HG02610 (cell line): ENCODE measurements around the gene IFT74.

Source experiments
- ATAC-seq: cut with Tn5 transposase; IDR thresholded peaks from one replicate; pipeline ENCODE4 v1.9.1; 2021; ENCODE audit warnings: mild to moderate bottlenecking, moderate library complexity; ENCODE audit not compliant: unreplicated experiment

IFT74 gene

GRCh38 chr9:26955921-26956859, at the start of gene IFT74:
Gene IFT74 (plus strand): TSS chr9:26956412. CDS start chr9:26961968, 5,556 bp downstream.
- peak; percentile 100 for ATAC-seq

- ATAC-seq: no peak
Observed at GRCh38 chr9:26913138-26913668, 43.0 kb upstream of the IFT74 start.

DNA sequence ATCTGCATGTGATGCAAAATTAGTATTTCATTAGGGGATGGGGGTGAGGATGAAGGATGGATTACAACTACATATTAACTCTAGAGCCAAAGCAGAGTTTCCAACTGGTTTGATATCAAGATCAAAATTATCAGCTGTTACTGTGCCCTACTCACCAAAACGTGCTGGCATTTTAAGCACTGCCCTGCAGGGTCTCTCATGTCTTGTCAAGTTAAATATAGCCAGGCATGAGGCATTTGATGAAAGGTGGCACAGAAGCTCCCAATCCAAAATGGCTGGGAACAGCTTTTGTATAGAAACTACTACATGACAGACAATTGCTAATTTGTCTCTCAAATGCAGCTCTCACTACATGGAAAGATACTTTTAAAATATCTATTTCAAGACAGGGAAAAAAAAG, 36.5 kb upstream of the IFT74 start:
- ATAC-seq: no peak

- ATAC-seq: no peak
Observed at GRCh38 chr9:26925609-26926008, 30.6 kb upstream of the IFT74 start.

DNA sequence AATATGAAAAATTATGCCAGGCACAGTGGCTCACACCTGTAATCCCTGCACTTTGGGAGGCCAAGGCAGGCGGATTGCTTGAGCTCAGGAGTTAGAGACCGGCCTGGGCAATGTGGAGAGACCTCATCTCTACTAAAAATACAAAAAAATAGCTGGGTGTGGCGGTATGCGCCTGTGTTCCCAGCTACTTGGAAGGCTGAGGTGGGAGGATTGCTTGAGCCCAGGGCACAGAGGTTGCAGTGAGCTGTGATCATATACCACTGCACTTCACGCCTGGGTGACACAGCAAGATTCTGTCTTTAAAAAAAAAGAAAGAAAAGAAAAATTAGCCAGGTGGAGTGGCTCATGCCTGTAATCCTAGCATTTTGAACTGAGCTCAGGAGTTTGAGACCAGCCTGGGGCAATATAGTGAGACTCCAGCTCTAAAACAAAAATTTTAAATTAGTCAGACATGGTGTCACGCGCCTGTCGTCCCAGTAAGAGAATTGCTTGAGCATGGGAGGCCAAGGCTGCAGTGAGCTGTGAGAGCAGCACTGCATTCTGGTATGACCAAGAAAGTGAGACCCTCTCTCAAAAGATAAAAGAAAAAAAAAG, 27.2 kb upstream of the IFT74 start:
- no peak for ATAC-seq

DNA sequence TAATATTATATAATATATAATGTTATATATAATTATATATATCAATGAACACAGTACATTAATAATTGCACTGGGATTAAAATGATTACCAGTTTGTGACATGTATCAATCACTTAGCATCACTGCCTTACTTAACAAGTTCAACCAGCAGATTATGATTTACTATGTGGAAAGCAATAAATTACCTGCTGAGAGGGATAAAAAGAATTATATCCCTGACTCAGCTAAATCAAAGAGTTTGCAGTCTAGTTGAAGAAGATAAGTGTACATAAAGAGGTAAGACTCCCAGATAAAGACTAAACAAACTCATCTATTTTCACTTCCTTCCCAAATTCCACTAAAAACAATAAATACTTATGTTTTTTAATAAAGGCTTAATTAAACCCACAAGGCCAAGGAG, 20.4 kb upstream of the IFT74 start:
- ATAC-seq: no peak

GRCh38 chr9:26937816-26938371, 18.3 kb upstream of the IFT74 start:
- ATAC-seq: no peak

- no peak for ATAC-seq
Observed at GRCh38 chr9:26939955-26940711, 16.1 kb upstream of the IFT74 start.

- ATAC-seq: no peak
Observed at GRCh38 chr9:26940779-26941178, 15.4 kb upstream of the IFT74 start.

DNA sequence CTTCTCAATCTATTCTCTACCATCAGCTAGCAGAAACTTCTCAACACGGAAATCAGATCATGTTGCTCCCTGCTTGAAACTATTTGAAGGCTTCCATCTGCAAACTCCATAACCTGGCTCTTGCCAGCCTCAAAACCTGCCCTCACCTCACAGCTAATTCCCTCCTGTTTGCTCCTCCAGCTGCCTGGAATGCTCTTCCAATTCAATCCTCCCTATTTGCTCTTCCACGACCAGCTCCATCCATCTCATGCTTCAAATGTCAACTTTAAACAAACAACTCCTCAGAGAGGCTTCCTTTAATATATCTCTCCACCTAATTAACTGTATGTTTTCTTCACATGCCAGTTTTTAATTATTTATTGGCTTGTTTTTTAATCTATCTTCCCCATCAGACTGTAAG, 10.6 kb upstream of the IFT74 start:
- no peak for ATAC-seq

DNA sequence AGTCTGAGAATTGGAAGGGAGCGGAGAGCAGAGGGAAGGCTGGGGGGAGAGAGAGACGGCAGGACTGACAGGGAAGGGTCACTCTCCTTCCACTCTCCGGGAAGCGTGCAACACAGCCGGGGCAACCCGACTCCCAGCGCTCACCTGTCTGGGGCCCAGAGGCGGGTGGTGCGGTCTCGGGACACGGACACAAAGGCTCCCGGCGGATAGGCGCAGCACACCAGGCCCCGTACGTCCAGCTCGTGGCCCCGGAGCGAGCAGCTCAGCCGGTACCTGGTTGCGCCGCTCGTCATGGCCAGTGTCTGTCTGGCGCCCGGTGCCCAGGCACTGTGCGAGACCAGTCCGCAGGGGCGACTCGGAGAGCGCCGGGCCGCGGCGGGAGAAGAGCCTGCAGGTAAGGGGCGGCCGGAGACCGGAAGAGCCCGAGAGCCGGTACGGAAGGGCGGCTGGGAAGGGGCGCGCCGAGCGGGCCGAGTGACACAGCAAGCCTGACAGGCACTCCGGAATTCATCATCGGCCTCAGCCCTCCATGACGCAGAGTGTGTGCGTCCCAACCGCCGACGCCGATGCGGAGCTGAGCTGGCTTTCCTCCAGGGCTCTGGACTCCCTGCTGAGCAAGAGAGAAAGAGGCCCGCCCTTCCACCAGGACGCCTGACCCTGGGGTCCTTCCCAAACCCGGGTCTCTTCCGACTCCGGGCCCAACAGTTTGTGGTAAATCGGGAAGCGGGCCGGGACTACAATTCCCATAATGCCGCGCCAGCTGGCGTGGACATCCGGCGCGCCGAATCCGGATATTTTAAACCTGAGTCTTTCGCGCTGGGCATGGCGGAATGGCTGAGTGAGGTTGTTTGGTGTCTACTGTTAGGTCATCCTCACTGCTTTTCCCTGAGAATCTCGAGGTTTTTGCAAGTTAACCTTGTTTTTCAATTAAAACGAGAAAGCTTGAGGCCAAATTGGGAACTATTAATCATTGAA, 9.2 kb upstream of the IFT74 start, which contains the start of gene PLAA:
PLAA (minus strand) TSS at position 490 of the 975 bp plus-strand sequence; CDS start at position 293, 197 bp downstream.
- peak; percentile 99 for ATAC-seq

DNA sequence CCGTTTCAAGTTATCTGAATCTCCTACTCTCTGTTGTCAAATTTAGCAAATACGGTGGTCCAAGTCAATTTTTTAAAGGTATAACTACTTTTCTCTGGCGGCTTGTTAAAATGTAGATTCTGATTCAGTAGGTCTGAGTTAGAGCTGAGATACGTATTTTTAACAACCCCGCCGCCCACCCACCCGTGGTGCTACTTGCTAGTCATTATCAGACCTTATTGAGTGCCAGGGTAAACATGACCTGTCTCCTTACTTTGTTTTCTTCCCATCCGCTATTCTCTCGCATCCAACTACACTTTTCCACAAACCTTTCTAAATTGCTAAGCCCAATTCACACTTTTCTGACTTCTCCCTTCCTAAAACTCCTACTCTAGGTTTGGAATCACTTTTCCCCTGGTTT, 8.5 kb upstream of the IFT74 start:
- no peak for ATAC-seq

GRCh38 chr9:26949637-26950069, 6.6 kb upstream of the IFT74 start:
- no peak for ATAC-seq

GRCh38 chr9:26950521-26950920, 5.7 kb upstream of the IFT74 start:
- ATAC-seq: no peak

- ATAC-seq: no peak
Observed at GRCh38 chr9:26951794-26952193, 4.4 kb upstream of the IFT74 start.

DNA sequence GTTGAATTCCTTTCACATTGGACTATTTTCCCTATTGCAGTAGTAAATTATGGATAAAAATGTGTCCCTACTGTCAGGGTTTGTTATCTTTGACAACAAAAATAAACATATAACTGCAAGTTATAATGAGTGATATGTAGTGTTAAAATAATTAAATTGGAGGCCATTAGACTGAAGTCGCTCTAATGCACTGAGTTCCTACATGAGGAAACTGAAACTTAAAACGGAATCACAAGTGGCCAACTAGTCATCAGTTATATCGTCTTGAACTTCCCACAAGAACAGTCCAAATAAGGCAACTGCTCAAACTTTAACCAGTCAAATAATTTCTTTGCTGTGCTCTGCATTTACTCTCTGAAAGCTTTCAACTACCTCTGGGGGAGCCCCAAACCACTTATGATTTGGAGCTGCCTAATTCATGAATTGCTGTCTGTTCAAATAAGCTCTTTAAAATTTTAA, 2.1 kb upstream of the IFT74 start:
- no peak for ATAC-seq

- ATAC-seq: no peak
Observed at GRCh38 chr9:26955222-26955903, 849 bp upstream of the IFT74 start.

DNA sequence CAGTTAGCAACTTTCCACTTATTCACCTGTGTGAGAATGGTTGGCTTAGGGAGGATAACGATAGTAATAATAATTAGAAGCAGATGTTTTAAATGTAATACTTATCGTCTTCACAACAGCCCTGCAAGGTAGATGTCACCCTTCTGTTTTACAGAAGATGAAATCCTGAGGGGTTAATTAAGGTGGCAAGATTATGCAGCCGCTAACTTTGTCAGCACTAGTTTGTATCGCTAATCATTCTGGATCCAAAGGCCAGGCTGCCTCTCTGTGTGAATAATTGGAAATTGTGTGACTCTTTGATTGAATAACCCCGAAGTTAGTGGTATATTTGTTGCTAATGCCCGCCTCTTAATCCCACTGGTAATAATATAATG, 635 bp downstream of the IFT74 start:
- ATAC-seq: no peak

GRCh38 chr9:26971721-26972120, 15.5 kb downstream of the IFT74 start:
- no peak for ATAC-seq
